Right atrium auricular region (tissue), 2 donors: Measurements from ENCODE around the gene ANO6. TPM values are rescaled to one million over a fixed set of nuclear protein-coding genes. Genes with fewer than 3 reads are reported as not detected.
A peak's percentile ranks its signal among the peaks of the same experiment; 100 is the strongest.

Experiments
- DNase-seq: peaks from one replicate; pipeline ENCODE4 v3.0.0-alpha.2; 2019; ENCODE audit warnings: low spot score
- H3K27ac ChIP-seq, 2 donors: fragments of 200-600 bp; sonication (generic); 1 replicate in 1 of 2; 2 replicates in 1 of 2; pipeline ENCODE4 v1.5.1; 2016 to 2019
- H3K27me3 ChIP-seq, 2 donors: fragments of 200-600 bp; sonication (generic); one replicate each; pipeline versions ENCODE4 v1.5.1 to v1.6.0; 2017 to 2019
- H3K36me3 ChIP-seq: fragments of 200-600 bp; sonication (generic); one replicate; pipeline ENCODE4 v1.5.1; 2016
- H3K4me1 ChIP-seq, 2 donors: fragments of 200-600 bp; sonication (generic); one replicate each; pipeline versions ENCODE4 v1.5.1 to v1.6.0; 2017 to 2019
- H3K4me3 ChIP-seq, 2 donors: fragments of 200-600 bp; sonication (generic); 1 replicate in 1 of 2; 2 replicates in 1 of 2; pipeline ENCODE4 v1.5.1; 2017 to 2019; ENCODE audit warnings: mild to moderate bottlenecking in 1 of 2, moderate library complexity in 1 of 2
- H3K9me3 ChIP-seq, 2 donors: fragments of 200-600 bp; sonication (generic); one replicate each; pipeline ENCODE4 v1.5.1; 2019
- total RNA-seq, 2 donors: library from RNA; depleted of rRNA; stranded (reverse); fragments of >200 nt; gene quantifications; one replicate each; pipeline ENCODE4 v1.1.0, GENCODE V29; 2016
- TF ChIP-seq, protein P1 (sequence below), 2 donors: fragments of 200-600 bp; sonication (generic); IDR thresholded peaks; one replicate each; pipeline ENCODE4 v1.5.1; 2019; ENCODE audit warnings: antibody characterized with exemption in 2 of 2

ANO6 gene
- total RNA-seq, 2 donors from 2014 or later = 48.1 to 49.5 TPM

DNA sequence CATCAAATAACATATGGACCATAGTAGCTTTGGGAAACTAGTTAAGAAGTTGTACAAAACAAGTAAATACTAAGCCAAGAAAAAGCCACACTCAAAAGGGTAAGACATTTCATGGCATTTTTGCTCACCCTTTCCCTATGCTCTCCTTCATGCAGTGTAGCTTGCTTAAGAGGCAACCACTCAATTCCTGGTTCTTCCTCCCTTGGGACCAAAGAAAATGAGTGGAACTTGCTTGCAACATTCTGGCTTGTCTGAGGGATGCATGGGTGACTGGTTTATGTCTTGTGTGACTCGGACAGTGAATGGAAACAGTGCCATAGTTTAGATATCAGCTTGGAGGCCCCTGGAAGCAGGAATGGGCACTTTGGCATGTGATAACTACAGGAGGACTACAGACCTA, 261.6 kb downstream of the ANO6 start:
- Histone ChIP-seq H3K4me3 (no peak overlapping the region), H3K9me3 (peaks cover 0 to 10% of the 10 kb centered on the region in 2 donors), H3K36me3 (no peaks in the 10 kb centered on the region), H3K27me3 (no peaks in the 10 kb centered on the region), H3K4me1 (no peaks in the 10 kb centered on the region), H3K27ac (no peak overlapping the region)
- TF ChIP-seq, protein P1, sequence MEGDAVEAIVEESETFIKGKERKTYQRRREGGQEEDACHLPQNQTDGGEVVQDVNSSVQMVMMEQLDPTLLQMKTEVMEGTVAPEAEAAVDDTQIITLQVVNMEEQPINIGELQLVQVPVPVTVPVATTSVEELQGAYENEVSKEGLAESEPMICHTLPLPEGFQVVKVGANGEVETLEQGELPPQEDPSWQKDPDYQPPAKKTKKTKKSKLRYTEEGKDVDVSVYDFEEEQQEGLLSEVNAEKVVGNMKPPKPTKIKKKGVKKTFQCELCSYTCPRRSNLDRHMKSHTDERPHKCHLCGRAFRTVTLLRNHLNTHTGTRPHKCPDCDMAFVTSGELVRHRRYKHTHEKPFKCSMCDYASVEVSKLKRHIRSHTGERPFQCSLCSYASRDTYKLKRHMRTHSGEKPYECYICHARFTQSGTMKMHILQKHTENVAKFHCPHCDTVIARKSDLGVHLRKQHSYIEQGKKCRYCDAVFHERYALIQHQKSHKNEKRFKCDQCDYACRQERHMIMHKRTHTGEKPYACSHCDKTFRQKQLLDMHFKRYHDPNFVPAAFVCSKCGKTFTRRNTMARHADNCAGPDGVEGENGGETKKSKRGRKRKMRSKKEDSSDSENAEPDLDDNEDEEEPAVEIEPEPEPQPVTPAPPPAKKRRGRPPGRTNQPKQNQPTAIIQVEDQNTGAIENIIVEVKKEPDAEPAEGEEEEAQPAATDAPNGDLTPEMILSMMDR (IDR thresholded peaks at IDR 0.05) = no peak
- no peak for DNase-seq

DNA sequence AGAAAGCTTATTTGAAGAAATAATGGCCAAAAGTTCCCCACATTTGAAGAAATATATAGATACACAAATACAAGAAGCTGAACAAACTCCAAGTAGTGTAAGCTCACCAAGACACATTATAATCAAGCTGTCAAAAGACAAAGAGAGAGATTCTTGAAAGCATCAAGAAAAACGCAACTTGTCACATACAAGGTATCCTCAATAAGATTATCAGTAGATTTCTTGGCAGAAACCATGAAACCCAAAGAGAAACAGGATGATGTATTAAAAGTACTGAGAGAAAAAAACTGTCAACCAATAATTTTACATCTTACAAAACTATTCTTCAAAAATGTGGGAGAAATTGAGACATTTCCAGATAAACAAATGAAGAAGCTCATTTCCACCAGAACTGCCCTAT, 263.0 kb downstream of the ANO6 start:
- DNase-seq = no peak
- H3K27ac ChIP-seq = no peak overlapping the region
- TF ChIP-seq, protein P1 (IDR thresholded peaks at IDR 0.05) = no peak
- H3K27me3 ChIP-seq = no peaks in the 10 kb centered on the region
- no peak overlapping the region for H3K4me3 ChIP-seq
- peaks cover 0 to 8% of the 10 kb centered on the region in 2 donors for H3K4me1 ChIP-seq
- no peaks in the 10 kb centered on the region for H3K36me3 ChIP-seq
- H3K9me3 ChIP-seq = peaks cover 0 to 10% of the 10 kb centered on the region in 2 donors

DNA sequence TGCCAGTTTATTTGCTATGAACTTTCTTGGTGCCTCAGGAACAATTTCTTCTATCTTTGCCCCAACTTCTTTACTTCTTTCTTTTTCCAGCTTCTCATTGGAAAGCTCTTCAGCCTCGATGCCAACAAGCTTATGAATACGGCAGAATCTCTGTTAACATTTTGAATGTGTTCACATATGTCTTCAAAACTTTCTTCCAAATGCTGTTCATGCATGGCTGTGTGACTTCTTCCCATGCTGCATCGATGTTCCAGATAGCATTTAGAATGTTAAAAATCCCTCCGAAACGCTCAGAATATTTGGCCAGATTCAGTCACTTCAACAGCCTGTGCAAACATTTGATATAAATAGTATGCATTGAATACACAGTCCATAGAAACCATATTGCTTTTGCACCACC, 265.9 kb downstream of the ANO6 start:
- no peak for DNase-seq
- TF ChIP-seq, protein P1 (IDR thresholded peaks at IDR 0.05) = no peak
- peaks cover 0 to 10% of the 10 kb centered on the region in 2 donors for H3K9me3 ChIP-seq
- H3K4me1 ChIP-seq = peaks cover 0 to 8% of the 10 kb centered on the region in 2 donors
- H3K27ac ChIP-seq = no peak overlapping the region
- H3K27me3 ChIP-seq = no peaks in the 10 kb centered on the region
- no peaks in the 10 kb centered on the region for H3K36me3 ChIP-seq
- H3K4me3 ChIP-seq = no peak overlapping the region

DNA sequence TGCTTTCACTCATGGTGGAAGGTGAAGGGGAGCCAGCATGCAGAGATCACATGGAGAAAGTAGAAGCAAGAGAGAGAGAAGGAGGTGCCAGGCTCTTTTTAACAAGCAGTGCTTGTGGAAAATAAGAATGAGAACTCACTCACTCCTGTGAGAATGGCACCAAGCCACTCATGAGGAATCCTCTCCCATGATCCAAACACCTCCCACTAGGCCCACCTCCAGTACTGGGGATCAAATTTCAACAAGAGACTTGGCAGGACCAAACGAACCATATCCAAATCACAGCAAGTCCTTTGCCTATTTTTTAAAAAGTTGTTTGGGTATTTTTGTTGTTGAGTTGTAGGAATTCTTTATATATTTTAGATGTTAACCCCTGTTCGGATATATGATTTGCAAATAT, 267.7 kb downstream of the ANO6 start:
- H3K4me1 ChIP-seq = peaks cover 0 to 8% of the 10 kb centered on the region in 2 donors
- peak; percentile 64 for DNase-seq
- H3K4me3 ChIP-seq = no peak overlapping the region
- TF ChIP-seq, protein P1 (IDR thresholded peaks at IDR 0.05) = no peak
- H3K27ac ChIP-seq = no peak overlapping the region
- H3K9me3 ChIP-seq = peaks cover 0 to 10% of the 10 kb centered on the region in 2 donors
- H3K27me3 ChIP-seq = no peaks in the 10 kb centered on the region
- no peaks in the 10 kb centered on the region for H3K36me3 ChIP-seq

Other genes starting within 250 kb of the ANO6 start
- under 1 TPM; 0.19 to 0.51 TPM for gene DBX2, start 165.0 kb upstream of the ANO6 start, total RNA-seq